Activated CD8-positive, alpha-beta T cell treated with anti-CD3 and anti-CD28 coated beads, Interleukin-2, amount 10 ng/mL, durations not matched to agents 7 days and 5 days (primary cell): ENCODE measurements around the gene TRIM8. TPM values are rescaled to one million over a fixed set of nuclear protein-coding genes. Genes with fewer than 3 reads are reported as not detected.

Experiments used
- ATAC-seq: fragments of 150-1000 bp; cut with Tn5 transposase; one replicate; pipeline ENCODE4 v1.10.0; 2021; ENCODE audit warnings: moderate library complexity
- CTCF ChIA-PET: fragments of 350-600 bp; sonication (Branson Sonifier 250); formaldehyde crosslinking; loops from one replicate; lab custom pipeline; 2021; ENCODE audit warnings: antibody characterized with exemption; lab: Charles Lee
- POLR2A ChIA-PET: fragments of 350-600 bp; sonication (Branson Sonifier 250); formaldehyde crosslinking; loops from one replicate; lab custom pipeline; 2021; ENCODE audit warnings: antibody characterized with exemption; lab: Charles Lee
- DNase-seq: peaks from one replicate; pipeline ENCODE4 v3.0.0-alpha.2; 2020
- H3K27ac Mint-ChIP-seq: one replicate; pipeline ENCODE4 v1.8.0; 2021; ENCODE audit warnings: mild to moderate bottlenecking, mixed read lengths
- H3K27me3 Mint-ChIP-seq: one replicate; pipeline ENCODE4 v1.8.0; 2021; ENCODE audit warnings: low read depth, mixed read lengths
- H3K36me3 Mint-ChIP-seq: one replicate; pipeline ENCODE4 v1.8.0; 2021; ENCODE audit warnings: low read depth, mixed read lengths
- H3K4me1 Mint-ChIP-seq: one replicate; pipeline ENCODE4 v1.8.0; 2021; ENCODE audit warnings: low read depth, mixed read lengths
- H3K4me3 Mint-ChIP-seq: one replicate; pipeline ENCODE4 v1.8.0; 2021; ENCODE audit warnings: mild to moderate bottlenecking, mixed read lengths
- H3K9me3 Mint-ChIP-seq: one replicate; pipeline ENCODE4 v1.8.0; 2022; ENCODE audit warnings: mixed read lengths; ENCODE audit not compliant: insufficient read depth
- total RNA-seq, 2 experiments: library from RNA; stranded (reverse); gene quantifications; one replicate each; pipeline ENCODE4 v1.2.3, GENCODE V29; 2021

TRIM8 gene
- total RNA-seq, 2 experiments from 2014 or later: 45.0 to 47.1 TPM

- H3K36me3 Mint-ChIP-seq: peaks cover 4% of the 10 kb centered on the region
- POLR2A ChIA-PET: no interaction called here
- H3K4me1 Mint-ChIP-seq: peaks cover 15% of the 10 kb centered on the region
Observed at GRCh38 chr10:102705531-102705930, 61.3 kb downstream of the TRIM8 start.

More at GRCh38 chr10:102705531-102705930, 61.3 kb downstream of the TRIM8 start:
- H3K27ac Mint-ChIP-seq: no peak overlapping the region
- no peak for DNase-seq
- H3K4me3 Mint-ChIP-seq: no peak overlapping the region
- CTCF ChIA-PET: interaction anchor here (2.3 kb wide), 1 partner anchor 9 kb away, joined by 11 read pairs; the partner anchor contains the start of genes ARL3 and SFXN2
- no peaks in the 10 kb centered on the region for H3K27me3 Mint-ChIP-seq
- H3K9me3 Mint-ChIP-seq: no peaks in the 10 kb centered on the region
- no peak for ATAC-seq

Other genes starting within 250 kb of the TRIM8 start
- 10 to 100 TPM; 52.7 to 56.6 TPM for gene NFKB2, start 248.8 kb upstream of the TRIM8 start, total RNA-seq
- gene PSD, start 225.7 kb upstream of the TRIM8 start, total RNA-seq: 1 to 10 TPM in 1 of 2 experiments, under 1 TPM in 1; 0.92 to 1.6 TPM
- gene FBXL15, start 223.6 kb upstream of the TRIM8 start, total RNA-seq: 10 to 100 TPM; 12.7 to 13.8 TPM
- gene CUEDC2, start 211.9 kb upstream of the TRIM8 start, total RNA-seq: 10 to 100 TPM; 71.7 to 77.6 TPM
- gene C10orf95, start 192.9 kb upstream of the TRIM8 start, total RNA-seq: under 1 TPM in 1 of 2 experiments, not detected in 1; 0.32 TPM
- 10 to 100 TPM; 72.7 to 75.8 TPM for gene ACTR1A, start 141.8 kb upstream of the TRIM8 start, total RNA-seq
- gene SUFU, start 140.5 kb upstream of the TRIM8 start, total RNA-seq: 10 to 100 TPM; 10.6 to 12.0 TPM
- 1 to 10 TPM; 4.7 to 5.2 TPM for gene ARL3, start 69.9 kb downstream of the TRIM8 start, total RNA-seq
- 10 to 100 TPM; 22.2 TPM for gene SFXN2, start 70.2 kb downstream of the TRIM8 start, total RNA-seq
- 10 to 100 TPM; 25.7 to 25.9 TPM for gene WBP1L, start 99.5 kb downstream of the TRIM8 start, total RNA-seq
- gene CYP17A1, start 192.9 kb downstream of the TRIM8 start, total RNA-seq: not detected
- 10 to 100 TPM; 10.4 to 11.2 TPM for gene BORCS7, start 209.8 kb downstream of the TRIM8 start, total RNA-seq
- under 1 TPM; 0.52 to 0.68 TPM for gene AS3MT, start 225.0 kb downstream of the TRIM8 start, total RNA-seq